Parathyroid adenoma (tissue), 2 donors: ENCODE data around the gene NFILZ.

Source experiments
- H2AFZ ChIP-seq: fragments of 300-600 bp; sonication (generic); one replicate; pipeline ENCODE4 v1.7.0; 2017; ENCODE audit warnings: antibody characterized with exemption, mild to moderate bottlenecking
- H3K27ac ChIP-seq: fragments of 300-600 bp; sonication (generic); one replicate; pipeline ENCODE4 v1.7.0; 2017
- H3K27me3 ChIP-seq: fragments of 300-600 bp; sonication (generic); one replicate; pipeline ENCODE4 v1.7.0; 2017; ENCODE audit warnings: low read length; ENCODE audit not compliant: control insufficient read depth, insufficient read depth
- H3K36me3 ChIP-seq: fragments of 300-600 bp; sonication (generic); one replicate; pipeline ENCODE4 v1.7.0; 2017; ENCODE audit warnings: low read length; ENCODE audit not compliant: control insufficient read depth, insufficient read depth
- H3K4me1 ChIP-seq: fragments of 300-600 bp; sonication (generic); one replicate; pipeline ENCODE4 v1.7.0; 2017; ENCODE audit warnings: control low read depth
- H3K4me2 ChIP-seq: fragments of 300-600 bp; sonication (generic); one replicate; pipeline ENCODE4 v1.7.0; 2017; ENCODE audit warnings: low read length
- H3K4me3 ChIP-seq: fragments of 300-600 bp; sonication (generic); one replicate; pipeline ENCODE4 v1.7.0; 2017; ENCODE audit warnings: low read depth, low read length
- H3K79me2 ChIP-seq: fragments of 300-600 bp; sonication (generic); one replicate; pipeline ENCODE4 v1.7.0; 2017; ENCODE audit warnings: control low read depth
- H3K9ac ChIP-seq: fragments of 300-600 bp; sonication (generic); one replicate; pipeline ENCODE4 v1.7.0; 2017; ENCODE audit warnings: mild to moderate bottlenecking
- H3K9me3 ChIP-seq: fragments of 300-600 bp; sonication (generic); one replicate; pipeline ENCODE4 v1.7.0; 2017; ENCODE audit warnings: low read length; ENCODE audit not compliant: control insufficient read depth
- TF ChIP-seq, protein P1 (sequence below): fragments of 300-600 bp; sonication (generic); IDR thresholded peaks from one replicate; pipeline ENCODE4 v1.7.0; 2017; ENCODE audit warnings: antibody characterized with exemption, mild to moderate bottlenecking
- donor health status: primary hyperparathyroidism.

NFILZ gene

DNA sequence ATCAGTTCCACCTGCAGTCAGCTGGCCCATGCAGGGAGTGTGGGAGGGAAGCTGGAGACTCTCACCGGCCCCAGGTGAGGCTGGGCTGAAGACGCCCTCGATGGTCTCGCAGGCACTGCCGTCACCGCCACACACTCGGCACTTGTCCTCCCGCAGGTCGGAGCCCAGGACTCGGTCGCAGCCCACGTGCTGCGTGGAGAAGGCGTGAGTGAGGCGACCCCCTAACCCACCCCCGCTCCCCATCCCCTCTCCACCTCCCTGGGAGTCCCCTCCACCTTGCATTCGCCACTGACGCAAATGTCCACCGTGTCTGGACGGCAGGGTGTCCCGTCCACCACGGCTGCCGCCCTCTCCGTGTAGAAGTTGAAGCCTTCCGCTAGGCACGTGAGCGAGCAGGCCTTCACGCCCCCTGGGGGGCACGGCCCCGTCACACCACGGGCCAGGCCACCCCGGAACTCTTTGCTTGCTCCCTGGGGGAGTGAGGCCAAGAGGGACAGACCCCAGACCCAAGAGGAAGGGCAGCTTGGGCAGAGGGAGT lies 41.2 kb upstream of the NFILZ start:
- no peak overlapping the region for H3K27ac ChIP-seq
- no peaks in the 10 kb centered on the region for H3K36me3 ChIP-seq
- TF ChIP-seq, protein P1, sequence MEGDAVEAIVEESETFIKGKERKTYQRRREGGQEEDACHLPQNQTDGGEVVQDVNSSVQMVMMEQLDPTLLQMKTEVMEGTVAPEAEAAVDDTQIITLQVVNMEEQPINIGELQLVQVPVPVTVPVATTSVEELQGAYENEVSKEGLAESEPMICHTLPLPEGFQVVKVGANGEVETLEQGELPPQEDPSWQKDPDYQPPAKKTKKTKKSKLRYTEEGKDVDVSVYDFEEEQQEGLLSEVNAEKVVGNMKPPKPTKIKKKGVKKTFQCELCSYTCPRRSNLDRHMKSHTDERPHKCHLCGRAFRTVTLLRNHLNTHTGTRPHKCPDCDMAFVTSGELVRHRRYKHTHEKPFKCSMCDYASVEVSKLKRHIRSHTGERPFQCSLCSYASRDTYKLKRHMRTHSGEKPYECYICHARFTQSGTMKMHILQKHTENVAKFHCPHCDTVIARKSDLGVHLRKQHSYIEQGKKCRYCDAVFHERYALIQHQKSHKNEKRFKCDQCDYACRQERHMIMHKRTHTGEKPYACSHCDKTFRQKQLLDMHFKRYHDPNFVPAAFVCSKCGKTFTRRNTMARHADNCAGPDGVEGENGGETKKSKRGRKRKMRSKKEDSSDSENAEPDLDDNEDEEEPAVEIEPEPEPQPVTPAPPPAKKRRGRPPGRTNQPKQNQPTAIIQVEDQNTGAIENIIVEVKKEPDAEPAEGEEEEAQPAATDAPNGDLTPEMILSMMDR: no peak
- H3K9ac ChIP-seq: no peak overlapping the region
- H3K4me2 ChIP-seq: no peak overlapping the region
- no peaks in the 10 kb centered on the region for H3K27me3 ChIP-seq
- no peak overlapping the region for H3K4me3 ChIP-seq
- no peak overlapping the region for H2AFZ ChIP-seq
- H3K79me2 ChIP-seq: no peaks in the 10 kb centered on the region
- H3K9me3 ChIP-seq: no peaks in the 10 kb centered on the region
- H3K4me1 ChIP-seq: peaks cover 8% of the 10 kb centered on the region

DNA sequence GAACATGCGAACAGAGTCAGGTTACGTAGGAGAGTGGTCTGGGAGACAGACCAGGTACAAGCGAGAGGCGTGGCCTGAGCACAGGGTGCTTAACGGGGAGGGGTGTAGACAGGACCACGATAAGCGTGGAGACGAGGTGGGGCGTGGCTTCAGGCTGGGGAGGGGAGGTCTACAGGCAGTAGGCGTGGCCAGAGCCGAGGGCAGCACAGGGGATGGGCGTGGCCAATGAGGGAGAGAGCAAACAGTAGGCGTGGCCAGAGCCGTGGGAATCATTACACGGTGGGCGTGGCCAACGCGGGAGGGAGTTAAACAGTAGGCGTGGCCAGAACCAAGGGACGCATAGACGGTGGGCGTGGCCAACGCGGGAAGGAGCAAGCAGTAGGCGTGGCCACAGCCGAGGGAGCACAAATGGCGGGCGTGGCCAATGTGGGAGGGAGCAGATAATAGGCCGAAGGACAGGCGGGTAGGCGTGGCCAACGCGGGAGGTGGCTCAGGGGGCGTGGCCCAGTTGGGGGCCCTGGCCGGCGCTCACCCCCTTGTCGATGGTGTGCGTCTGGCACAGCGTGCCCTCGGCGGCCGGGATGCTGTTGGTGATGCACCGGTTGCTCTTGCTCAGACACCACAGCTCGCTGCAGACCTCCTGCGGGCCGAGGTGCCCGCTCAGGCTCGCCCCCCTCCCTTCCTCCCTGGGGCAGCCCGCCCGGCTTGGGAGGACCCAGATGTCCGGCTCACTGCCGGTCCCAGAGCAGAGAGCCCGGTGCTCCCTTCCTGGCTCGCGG lies 38.0 kb upstream of the NFILZ start:
- Histone ChIP-seq H3K4me3 (peak overlapping the region; percentile 41), H3K36me3 (no peaks in the 10 kb centered on the region), H3K79me2 (no peaks in the 10 kb centered on the region), H3K4me2 (peak overlapping the region; percentile 79), H3K4me1 (peaks cover 8% of the 10 kb centered on the region), H3K9ac (no peak overlapping the region), H3K9me3 (no peaks in the 10 kb centered on the region), H2AFZ (peak overlapping the region; percentile 72), H3K27ac (no peak overlapping the region), H3K27me3 (no peaks in the 10 kb centered on the region)
- TF ChIP-seq, protein P1: no peak

DNA sequence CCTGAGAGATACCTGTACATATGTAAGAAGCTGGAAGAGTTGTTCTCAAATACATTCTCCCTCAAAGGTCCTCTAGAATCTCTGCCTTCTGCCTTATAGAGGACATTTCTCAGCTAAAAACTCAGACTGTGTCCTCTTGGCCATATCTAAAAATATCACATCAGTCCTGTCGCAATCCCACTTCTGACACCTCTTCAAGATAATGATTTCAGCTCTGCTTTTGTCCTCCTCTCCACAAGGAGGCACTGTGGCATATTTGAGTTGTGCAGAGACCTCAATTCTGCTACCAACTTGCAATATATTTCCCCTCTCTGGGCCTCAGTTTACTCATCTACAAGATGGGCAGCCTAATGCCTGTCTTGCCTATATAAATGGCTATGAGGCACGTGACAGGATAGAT lies 36.5 kb upstream of the NFILZ start:
- TF ChIP-seq, protein P1: no peak
- H2AFZ ChIP-seq: no peak overlapping the region
- no peaks in the 10 kb centered on the region for H3K27me3 ChIP-seq
- H3K4me2 ChIP-seq: no peak overlapping the region
- H3K9me3 ChIP-seq: no peaks in the 10 kb centered on the region
- H3K4me3 ChIP-seq: no peak overlapping the region
- no peak overlapping the region for H3K27ac ChIP-seq
- H3K9ac ChIP-seq: no peak overlapping the region
- H3K4me1 ChIP-seq: peaks cover 8% of the 10 kb centered on the region
- H3K36me3 ChIP-seq: no peaks in the 10 kb centered on the region
- H3K79me2 ChIP-seq: no peaks in the 10 kb centered on the region

DNA sequence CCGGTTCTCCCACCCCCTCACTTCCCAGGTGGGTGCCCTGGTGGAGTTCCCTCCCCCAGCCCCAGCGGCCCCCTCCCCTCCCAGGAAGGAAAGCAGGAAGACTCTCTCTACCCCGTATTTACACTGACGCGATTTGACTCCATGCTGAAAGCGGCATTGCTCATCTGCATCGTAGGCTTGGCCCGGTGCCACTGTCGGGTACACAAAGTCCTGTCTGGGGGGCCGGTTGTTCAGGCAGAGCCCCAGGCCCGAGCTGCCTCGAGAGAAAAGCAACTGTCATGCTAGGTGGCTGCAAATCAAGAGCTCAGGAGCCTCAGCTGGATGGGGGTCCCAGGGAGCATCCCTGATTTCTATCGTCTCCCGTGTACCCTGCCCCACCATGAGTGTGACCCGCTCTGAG lies 34.8 kb upstream of the NFILZ start:
- Histone ChIP-seq H3K4me1 (peaks cover 8% of the 10 kb centered on the region), H3K4me2 (no peak overlapping the region), H3K27ac (no peak overlapping the region), H2AFZ (no peak overlapping the region), H3K4me3 (no peak overlapping the region), H3K36me3 (no peaks in the 10 kb centered on the region), H3K9ac (no peak overlapping the region), H3K79me2 (no peaks in the 10 kb centered on the region), H3K27me3 (no peaks in the 10 kb centered on the region), H3K9me3 (no peaks in the 10 kb centered on the region)
- TF ChIP-seq, protein P1: no peak

DNA sequence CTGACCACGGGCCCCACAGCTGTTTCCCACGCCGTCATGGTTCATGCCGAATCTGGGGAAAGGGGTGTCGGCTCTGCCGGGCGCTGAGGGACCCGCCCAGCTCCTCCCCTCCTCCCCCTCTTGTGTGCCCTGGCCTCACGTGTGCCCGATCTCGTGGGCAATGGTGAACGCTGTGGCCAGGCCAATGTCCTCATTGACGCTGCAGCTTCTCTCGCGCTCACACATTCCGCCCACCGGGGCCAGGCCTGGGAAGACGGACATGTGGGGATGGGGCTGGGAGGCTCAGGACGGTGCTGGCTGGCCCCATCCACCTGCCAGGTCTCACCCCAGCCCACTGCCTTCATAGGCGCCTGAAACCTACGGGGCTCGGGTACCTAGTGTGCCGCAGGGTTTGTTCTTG lies 34.3 kb upstream of the NFILZ start:
- TF ChIP-seq, protein P1: no peak
- Histone ChIP-seq H3K4me3 (no peak overlapping the region), H3K9me3 (no peaks in the 10 kb centered on the region), H3K4me2 (no peak overlapping the region), H2AFZ (no peak overlapping the region), H3K4me1 (peaks cover 8% of the 10 kb centered on the region), H3K27me3 (no peaks in the 10 kb centered on the region), H3K27ac (no peak overlapping the region), H3K79me2 (no peaks in the 10 kb centered on the region), H3K36me3 (no peaks in the 10 kb centered on the region), H3K9ac (no peak overlapping the region)
